Duodenal mucosa (tissue), 2 donors: ENCODE measurements around the gene CTTN.
"Not testable (repeated sequence)": the region's sequence is repeated elsewhere in the genome, so short reads cannot be mapped to it uniquely, and the experiment has no call there.

Experiments used
- H3K27ac ChIP-seq: one replicate; pipeline ENCODE4 v1.7.0; 2013; ENCODE audit warnings: low read depth, low read length
- H3K27me3 ChIP-seq, 2 donors: one replicate each; pipeline ENCODE4 v1.7.0; 2013; ENCODE audit warnings: low read length in 2 of 2, control low read depth in 1 of 2; ENCODE audit not compliant: insufficient read depth in 2 of 2, control insufficient read depth in 1 of 2
- H3K36me3 ChIP-seq, 2 donors: one replicate each; pipeline ENCODE4 v1.7.0; 2013; ENCODE audit warnings: low read length in 2 of 2, control low read depth in 1 of 2; ENCODE audit not compliant: insufficient read depth in 2 of 2, control insufficient read depth in 1 of 2
- H3K4me1 ChIP-seq, 2 donors: one replicate each; pipeline ENCODE4 v1.7.0; 2013; ENCODE audit warnings: low read length in 2 of 2, control low read depth in 1 of 2; ENCODE audit not compliant: insufficient read depth in 2 of 2, control insufficient read depth in 1 of 2
- H3K4me3 ChIP-seq, 2 donors: one replicate each; pipeline ENCODE4 v1.7.0; 2013; ENCODE audit warnings: low read length in 2 of 2, low read depth in 1 of 2
- H3K9ac ChIP-seq, 2 donors: one replicate each; pipeline ENCODE4 v1.7.0; 2013; ENCODE audit warnings: low read length in 2 of 2, low read depth in 1 of 2
- H3K9me3 ChIP-seq, 2 donors: one replicate each; pipeline ENCODE4 v1.7.0; 2013; ENCODE audit warnings: low read length in 2 of 2, control low read depth in 1 of 2; ENCODE audit not compliant: control insufficient read depth in 1 of 2

The CTTN gene

GRCh38 chr11:70408326-70408725 lies 10.0 kb downstream of the CTTN start:
- not testable (repeated sequence) for H3K9ac ChIP-seq, H3K27me3 ChIP-seq, H3K9me3 ChIP-seq, H3K27ac ChIP-seq, H3K4me1 ChIP-seq, H3K4me3 ChIP-seq
- H3K36me3 ChIP-seq: peaks cover 30 to 76% of the 10 kb centered on the region in 2 donors

DNA sequence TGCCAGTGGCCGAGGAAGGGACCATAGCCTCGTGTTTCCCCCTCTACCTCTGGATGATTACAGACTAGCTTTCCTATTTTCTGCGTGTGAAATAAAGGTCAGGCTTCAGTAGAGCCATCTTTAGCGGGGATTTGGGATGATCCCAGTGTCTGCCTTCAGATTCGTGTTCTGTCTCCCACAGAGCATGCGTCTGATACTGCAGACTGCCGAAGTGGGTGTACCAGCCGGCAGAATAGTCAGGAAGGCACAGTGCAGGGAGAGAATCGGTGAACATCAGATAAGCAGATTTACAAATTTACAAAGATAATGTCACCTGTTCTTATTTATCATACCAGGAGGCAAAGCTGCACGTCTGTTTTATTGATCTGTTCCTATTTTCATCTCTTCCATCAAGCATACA lies 11.1 kb downstream of the CTTN start:
- Histone ChIP-seq H3K36me3 (peaks cover 33 to 85% of the 10 kb centered on the region in 2 donors), H3K27ac (no peak overlapping the region), H3K27me3 (no peaks in the 10 kb centered on the region), H3K4me3 (no peak overlapping the region), H3K9ac (no peak overlapping the region), H3K9me3 (no peaks in the 10 kb centered on the region), H3K4me1 (no peaks in the 10 kb centered on the region)

DNA sequence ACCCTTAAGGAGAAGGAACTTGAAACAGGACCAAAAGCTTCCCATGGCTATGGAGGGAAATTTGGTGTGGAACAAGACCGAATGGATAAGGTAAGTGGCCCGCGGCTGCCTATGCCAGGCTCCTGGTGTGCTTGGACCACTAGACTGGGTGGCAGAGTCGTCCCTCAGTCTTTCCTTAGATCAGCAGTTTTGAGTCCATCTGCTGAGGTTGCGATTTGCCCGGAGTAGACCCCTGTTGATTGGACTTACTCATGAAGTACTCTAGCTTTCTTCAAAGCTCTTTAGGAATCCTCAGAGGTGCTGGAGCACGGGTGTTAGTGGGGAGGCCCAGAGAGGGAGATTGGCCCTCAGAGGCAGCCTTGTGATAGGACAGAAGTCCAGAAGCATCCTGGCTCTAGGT lies 11.5 kb downstream of the CTTN start:
- H3K27me3 ChIP-seq: no peaks in the 10 kb centered on the region
- no peaks in the 10 kb centered on the region for H3K9me3 ChIP-seq
- H3K4me1 ChIP-seq: no peaks in the 10 kb centered on the region
- H3K27ac ChIP-seq: no peak overlapping the region
- peaks cover 35 to 89% of the 10 kb centered on the region in 2 donors for H3K36me3 ChIP-seq
- H3K9ac ChIP-seq: no peak overlapping the region
- no peak overlapping the region for H3K4me3 ChIP-seq

GRCh38 chr11:70410276-70411205 lies 12.2 kb downstream of the CTTN start:
- Histone ChIP-seq H3K27ac (no peak overlapping the region), H3K4me1 (no peaks in the 10 kb centered on the region), H3K9ac (no peak overlapping the region), H3K9me3 (no peaks in the 10 kb centered on the region), H3K27me3 (no peaks in the 10 kb centered on the region), H3K36me3 (peaks cover 36 to 91% of the 10 kb centered on the region in 2 donors), H3K4me3 (no peak overlapping the region)

GRCh38 chr11:70411713-70412452 lies 13.6 kb downstream of the CTTN start:
- Histone ChIP-seq H3K27me3 (no peaks in the 10 kb centered on the region), H3K36me3 (peaks cover 47 to 93% of the 10 kb centered on the region in 2 donors), H3K9me3 (no peaks in the 10 kb centered on the region), H3K27ac (no peak overlapping the region), H3K4me1 (no peaks in the 10 kb centered on the region), H3K4me3 (no peak overlapping the region), H3K9ac (no peak overlapping the region)

DNA sequence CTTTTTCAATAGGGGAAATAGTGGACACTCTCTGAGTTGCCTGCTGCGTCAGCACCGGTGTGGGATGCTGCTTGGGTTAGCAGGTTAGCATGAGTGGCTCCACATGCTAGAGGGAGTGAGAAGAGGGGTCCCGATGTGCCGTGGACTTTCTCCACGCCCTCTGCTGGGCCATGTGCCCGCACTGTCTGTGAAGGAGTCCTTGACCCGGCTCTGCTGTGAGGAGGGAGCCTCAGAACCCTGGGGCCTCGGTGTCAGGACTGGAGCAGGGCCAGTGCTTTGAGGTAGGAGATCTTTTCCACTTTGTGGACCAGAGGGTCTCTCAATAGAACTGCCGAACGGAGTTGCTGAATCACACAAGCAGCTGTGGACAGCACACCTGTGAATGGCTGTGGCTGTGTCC lies 14.8 kb downstream of the CTTN start:
- Histone ChIP-seq H3K9ac (no peak overlapping the region), H3K36me3 (peaks cover 45 to 89% of the 10 kb centered on the region in 2 donors), H3K4me1 (no peaks in the 10 kb centered on the region), H3K4me3 (no peak overlapping the region), H3K27ac (no peak overlapping the region), H3K9me3 (no peaks in the 10 kb centered on the region), H3K27me3 (no peaks in the 10 kb centered on the region)

DNA sequence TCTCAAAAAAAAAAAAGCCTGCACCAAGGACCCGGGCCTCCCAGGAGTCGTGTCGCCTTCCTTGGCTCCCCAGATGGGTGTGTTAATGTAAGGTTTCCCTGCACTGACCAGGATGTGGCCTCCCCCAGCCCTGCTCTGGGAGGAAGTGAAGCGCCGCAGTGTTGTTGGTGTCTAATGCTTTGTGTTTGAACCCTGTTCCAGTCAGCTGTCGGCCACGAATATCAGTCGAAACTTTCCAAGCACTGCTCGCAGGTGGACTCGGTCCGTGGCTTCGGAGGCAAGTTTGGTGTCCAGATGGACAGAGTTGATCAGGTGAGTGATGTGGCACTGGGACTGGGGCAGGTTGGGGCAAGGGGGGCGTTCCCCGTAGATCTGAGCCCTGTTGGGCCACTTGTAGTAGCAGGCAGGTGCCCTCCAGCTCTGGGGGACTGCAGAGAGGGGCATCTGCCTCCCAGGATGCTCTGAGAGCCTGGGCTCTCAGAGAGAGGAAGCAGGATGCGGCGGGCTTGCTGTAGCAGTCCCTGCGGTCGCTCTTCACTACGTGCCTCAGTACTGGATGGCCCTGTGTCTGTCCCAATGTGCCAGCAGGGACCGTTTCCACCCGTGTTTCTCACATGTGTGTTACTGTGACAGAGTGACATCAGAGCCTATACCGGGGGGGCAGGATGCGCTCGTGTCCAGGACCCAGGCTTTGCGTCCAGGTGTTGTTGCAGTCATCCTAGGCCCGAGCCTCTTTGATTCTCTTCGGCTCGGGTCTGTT lies 16.2 kb downstream of the CTTN start:
- H3K4me1 ChIP-seq: no peaks in the 10 kb centered on the region
- no peaks in the 10 kb centered on the region for H3K27me3 ChIP-seq
- no peak overlapping the region for H3K4me3 ChIP-seq
- no peaks in the 10 kb centered on the region for H3K9me3 ChIP-seq
- H3K9ac ChIP-seq: no peak overlapping the region
- peaks cover 46 to 84% of the 10 kb centered on the region in 2 donors for H3K36me3 ChIP-seq
- no peak overlapping the region for H3K27ac ChIP-seq

- H3K4me1 ChIP-seq: no peaks in the 10 kb centered on the region
- no peaks in the 10 kb centered on the region for H3K9me3 ChIP-seq
- H3K36me3 ChIP-seq: peaks cover 45 to 84% of the 10 kb centered on the region in 2 donors
- H3K4me3 ChIP-seq: no peak overlapping the region
- H3K27ac ChIP-seq: no peak overlapping the region
- no peak overlapping the region for H3K9ac ChIP-seq
- no peaks in the 10 kb centered on the region for H3K27me3 ChIP-seq
Observed at GRCh38 chr11:70415191-70415590, 16.9 kb downstream of the CTTN start.

GRCh38 chr11:70415642-70416395 lies 17.5 kb downstream of the CTTN start:
- peaks cover 40 to 84% of the 10 kb centered on the region in 2 donors for H3K36me3 ChIP-seq
- no peaks in the 10 kb centered on the region for H3K27me3 ChIP-seq
- H3K9me3 ChIP-seq: no peaks in the 10 kb centered on the region
- no peaks in the 10 kb centered on the region for H3K4me1 ChIP-seq
- no peak overlapping the region for H3K4me3 ChIP-seq
- no peak overlapping the region for H3K9ac ChIP-seq
- H3K27ac ChIP-seq: no peak overlapping the region
